NCI-H526 (cell line): ENCODE measurements around the gene ZNF554.
"Not testable (repeated sequence)": the region's sequence is repeated elsewhere in the genome, so short reads cannot be mapped to it uniquely, and the experiment has no call there.

Source experiments
- DNase-seq, 2 experiments: peaks; one replicate each; lab custom pipeline; 2025; lab: John Stamatoyannopoulos, UW

ZNF554 gene

GRCh38 chr19:2867025-2867991 is 47.6 kb downstream of the ZNF554 start, which contains the start of gene ZNF556:
ZNF556 (plus strand) TSS chr19:2867335; CDS start chr19:2867422, 87 bp downstream.
- peak; percentile 78 to 79 for DNase-seq

GRCh38 chr19:2869618-2870017 is 50.0 kb downstream of the ZNF554 start:
- no peak for DNase-seq

- not testable (repeated sequence) for DNase-seq
These were observed 52.5 kb downstream of the ZNF554 start for GRCh38 chr19:2872175-2872574.

- DNase-seq: no peak
These were observed 58.0 kb downstream of the ZNF554 start for GRCh38 chr19:2877398-2878331.

- no peak for DNase-seq
These were observed 64.2 kb downstream of the ZNF554 start for GRCh38 chr19:2883686-2884439.

- DNase-seq: no peak
These were observed 66.1 kb downstream of the ZNF554 start for GRCh38 chr19:2885736-2886135.
